Activated CD4-positive, alpha-beta memory T cell treated with anti-CD3 and anti-CD28 coated beads, Interleukin-2, amount 10 ng/mL, durations not matched to agents 7 days and 5 days (primary cell): ENCODE results near the gene C2orf42. TPM values are rescaled to one million over a fixed set of nuclear protein-coding genes. Genes with fewer than 3 reads are reported as not detected.
A peak's percentile ranks its signal among the peaks of the same experiment; 100 is the strongest.
"Not testable (repeated sequence)": the region's sequence is repeated elsewhere in the genome, so short reads cannot be mapped to it uniquely, and the experiment has no call there.

ENCODE experiments used
- CTCF ChIA-PET: fragments of 350-600 bp; sonication (Branson Sonifier 250); formaldehyde crosslinking; loops from one replicate; lab custom pipeline; 2021; ENCODE audit warnings: antibody characterized with exemption, inconsistent platforms; lab: Charles Lee
- POLR2A ChIA-PET: fragments of 350-600 bp; sonication (Branson Sonifier 250); formaldehyde crosslinking; loops from one replicate; lab custom pipeline; 2021; ENCODE audit warnings: antibody characterized with exemption; lab: Charles Lee
- DNase-seq: peaks from one replicate; pipeline ENCODE4 v3.0.0-alpha.2; 2020
- H3K27ac Mint-ChIP-seq: one replicate; pipeline ENCODE4 v1.8.0; 2021; ENCODE audit warnings: mild to moderate bottlenecking, mixed read lengths
- H3K27me3 Mint-ChIP-seq: one replicate; pipeline ENCODE4 v1.8.0; 2021; ENCODE audit warnings: mixed read lengths
- H3K36me3 Mint-ChIP-seq: one replicate; pipeline ENCODE4 v1.8.0; 2021; ENCODE audit warnings: low read depth, mixed read lengths
- H3K4me1 Mint-ChIP-seq: one replicate; pipeline ENCODE4 v1.8.0; 2021; ENCODE audit warnings: mixed read lengths
- H3K4me3 Mint-ChIP-seq: one replicate; pipeline ENCODE4 v1.8.0; 2021; ENCODE audit warnings: mild to moderate bottlenecking, mixed read lengths
- H3K9me3 Mint-ChIP-seq: one replicate; pipeline ENCODE4 v1.8.0; 2021; ENCODE audit warnings: mixed read lengths
- total RNA-seq, 2 experiments: library from RNA; stranded (reverse); gene quantifications; one replicate each; pipeline ENCODE4 v1.2.3, GENCODE V29; 2021

The C2orf42 gene
- total RNA-seq, 2 experiments from 2014 or later, result 28.8 to 32.2 TPM

GRCh38 chr2:70160545-70160944, 30.3 kb downstream of the C2orf42 start:
- ChIA-PET POLR2A (interaction anchor here (1.2 kb wide), 1 partner anchor 73 kb away, joined by 4 read pairs; the partner anchor contains the start of gene PCBP1), CTCF (interaction anchor here (1.1 kb wide), 1 partner anchor 17 kb away, joined by 3 read pairs; no protein-coding TSS in a partner anchor)
- H3K36me3 Mint-ChIP-seq, result peaks cover 12% of the 10 kb centered on the region
- no peak overlapping the region for H3K4me3 Mint-ChIP-seq
- DNase-seq, result no peak
- H3K4me1 Mint-ChIP-seq, result no peaks in the 10 kb centered on the region
- H3K27me3 Mint-ChIP-seq, result no peaks in the 10 kb centered on the region
- H3K27ac Mint-ChIP-seq, result no peak overlapping the region
- H3K9me3 Mint-ChIP-seq, result no peaks in the 10 kb centered on the region

- CTCF ChIA-PET, H3K4me3 Mint-ChIP-seq, DNase-seq, H3K9me3 Mint-ChIP-seq, H3K27me3 Mint-ChIP-seq, H3K27ac Mint-ChIP-seq: not testable (repeated sequence)
- POLR2A ChIA-PET, result interaction anchor here (0.6 to 8.7 kb wide), 2 partner anchors 63 to 236 kb away, joined by 3 to 218 read pairs; partner anchors contain the start of gene MXD1
- H3K36me3 Mint-ChIP-seq, result peaks cover 34% of the 10 kb centered on the region
- H3K4me1 Mint-ChIP-seq, result peaks cover 28% of the 10 kb centered on the region
These were observed 41.6 kb downstream of the C2orf42 start for GRCh38 chr2:70149130-70149686.

- H3K27me3 Mint-ChIP-seq, H3K27ac Mint-ChIP-seq, H3K9me3 Mint-ChIP-seq, H3K4me3 Mint-ChIP-seq, DNase-seq: not testable (repeated sequence)
- Mint-ChIP-seq H3K4me1 (peaks cover 35% of the 10 kb centered on the region), H3K36me3 (peaks cover 31% of the 10 kb centered on the region)
- CTCF ChIA-PET, result interaction anchor here (1.7 kb wide), 1 partner anchor 236 kb away, joined by 7 read pairs; no protein-coding TSS in a partner anchor
- POLR2A ChIA-PET, result interaction anchor here (8.7 kb wide), 1 partner anchor 235 kb away, joined by 218 read pairs; the partner anchor contains the start of gene MXD1
These were observed 42.5 kb downstream of the C2orf42 start for GRCh38 chr2:70148211-70148760.

- peaks cover 47% of the 10 kb centered on the region for H3K4me1 Mint-ChIP-seq
- H3K9me3 Mint-ChIP-seq, result no peaks in the 10 kb centered on the region
- no peaks in the 10 kb centered on the region for H3K27me3 Mint-ChIP-seq
- ChIA-PET CTCF (interaction anchor here (6.6 kb wide), 1 partner anchor 233 kb away, joined by 97 read pairs; the partner anchor contains the start of gene MXD1), POLR2A (interaction anchor here (0.7 to 17.2 kb wide), 8 partner anchors 12 to 233 kb away, joined by 3 to 856 read pairs (median 32); partner anchors contain the start of genes C2orf42, MXD1, PCBP1 and SNRPG)
- peak overlapping the region; percentile 73 for H3K27ac Mint-ChIP-seq
- DNase-seq, result peak; percentile 59
- H3K36me3 Mint-ChIP-seq, result peaks cover 21% of the 10 kb centered on the region
- H3K4me3 Mint-ChIP-seq, result no peak overlapping the region
These were observed 44.7 kb downstream of the C2orf42 start for GRCh38 chr2:70145851-70146739.

- DNase-seq, result no peak
- Mint-ChIP-seq H3K27ac (peak overlapping the region; percentile 5), H3K4me1 (peaks cover 57% of the 10 kb centered on the region), H3K9me3 (no peaks in the 10 kb centered on the region), H3K27me3 (no peaks in the 10 kb centered on the region), H3K4me3 (no peak overlapping the region), H3K36me3 (peaks cover 16% of the 10 kb centered on the region)
- POLR2A ChIA-PET, result interaction anchor here (0.6 to 17.2 kb wide), 7 partner anchors 11 to 232 kb away, joined by 3 to 856 read pairs (median 46); partner anchors contain the start of genes C2orf42, MXD1, PCBP1 and SNRPG
- CTCF ChIA-PET, result interaction anchor here (0.6 to 6.6 kb wide), 6 partner anchors 12 to 377 kb away, joined by 3 to 97 read pairs (median 24); partner anchors contain the start of gene MXD1
These were observed 45.7 kb downstream of the C2orf42 start for GRCh38 chr2:70145144-70145490.

GRCh38 chr2:70144443-70145143, 46.2 kb downstream of the C2orf42 start:
- Mint-ChIP-seq H3K9me3 (no peaks in the 10 kb centered on the region), H3K27ac (peak overlapping the region; percentile 37), H3K4me1 (peaks cover 62% of the 10 kb centered on the region), H3K36me3 (peaks cover 11% of the 10 kb centered on the region), H3K27me3 (no peaks in the 10 kb centered on the region), H3K4me3 (no peak overlapping the region)
- CTCF ChIA-PET, result interaction anchor here (0.6 to 6.6 kb wide), 6 partner anchors 12 to 376 kb away, joined by 3 to 97 read pairs (median 24); partner anchors contain the start of gene MXD1
- no peak for DNase-seq
- POLR2A ChIA-PET, result interaction anchor here (0.6 to 17.2 kb wide), 10 partner anchors 11 to 238 kb away, joined by 3 to 856 read pairs (median 11); partner anchors contain the start of genes C2orf42, MXD1, PCBP1 and SNRPG

- Mint-ChIP-seq H3K27me3 (no peaks in the 10 kb centered on the region), H3K36me3 (peaks cover 1% of the 10 kb centered on the region), H3K4me3 (peak overlapping the region; percentile 80), H3K9me3 (no peaks in the 10 kb centered on the region), H3K27ac (peak overlapping the region; percentile 97), H3K4me1 (peaks cover 66% of the 10 kb centered on the region)
- DNase-seq, result peak; percentile 68
- ChIA-PET POLR2A (interaction anchor here (0.7 to 23.3 kb wide), 37 partner anchors 8 to 707 kb away, joined by 3 to 856 read pairs (median 6); partner anchors contain the start of genes AAK1, C2orf42, MXD1 and PCBP1), CTCF (interaction anchor here (0.7 to 13.1 kb wide), 26 partner anchors 9 to 419 kb away, joined by 3 to 147 read pairs (median 5); partner anchors contain the start of genes C2orf42, MXD1, PCBP1 and SNRPG)
These were observed 47.3 kb downstream of the C2orf42 start for GRCh38 chr2:70143314-70144150.

GRCh38 chr2:70142590-70143313, 48.1 kb downstream of the C2orf42 start:
- Mint-ChIP-seq H3K27ac (peak overlapping the region; percentile 97), H3K4me3 (peak overlapping the region; percentile 80), H3K27me3 (no peaks in the 10 kb centered on the region), H3K9me3 (no peaks in the 10 kb centered on the region), H3K4me1 (peaks cover 71% of the 10 kb centered on the region), H3K36me3 (peaks cover under 1% of the 10 kb centered on the region)
- POLR2A ChIA-PET, result interaction anchor here (0.7 to 23.3 kb wide), 37 partner anchors 9 to 706 kb away, joined by 3 to 856 read pairs (median 7); partner anchors contain the start of genes AAK1, C2orf42, MXD1 and PCBP1
- peak; percentile 100 for DNase-seq
- CTCF ChIA-PET, result interaction anchor here (0.7 to 13.1 kb wide), 27 partner anchors 9 to 418 kb away, joined by 3 to 147 read pairs (median 5); partner anchors contain the start of genes C2orf42, MXD1, PCBP1 and SNRPG

GRCh38 chr2:70141902-70142589, 48.8 kb downstream of the C2orf42 start:
- H3K27me3 Mint-ChIP-seq, result no peaks in the 10 kb centered on the region

More at GRCh38 chr2:70141902-70142589, 48.8 kb downstream of the C2orf42 start:
- H3K9me3 Mint-ChIP-seq, result no peaks in the 10 kb centered on the region
- peaks cover 4% of the 10 kb centered on the region for H3K36me3 Mint-ChIP-seq
- peaks cover 74% of the 10 kb centered on the region for H3K4me1 Mint-ChIP-seq
- peak overlapping the region; percentile 80 for H3K4me3 Mint-ChIP-seq
- ChIA-PET CTCF (interaction anchor here (0.9 to 13.1 kb wide), 12 partner anchors 9 to 229 kb away, joined by 3 to 147 read pairs (median 11); partner anchors contain the start of genes MXD1, PCBP1 and SNRPG), POLR2A (interaction anchor here (0.9 to 23.3 kb wide), 31 partner anchors 10 to 705 kb away, joined by 3 to 856 read pairs (median 8); partner anchors contain the start of genes AAK1, C2orf42, MXD1 and PCBP1)
- DNase-seq, result no peak
- peak overlapping the region; percentile 99 for H3K27ac Mint-ChIP-seq
